ENCODE data around the gene HBP1. TPM values are rescaled to one million over a fixed set of nuclear protein-coding genes. Genes with fewer than 3 reads are reported as not detected.
"Not testable (repeated sequence)": the region's sequence is repeated elsewhere in the genome, so short reads cannot be mapped to it uniquely, and the experiment has no call there.

HBP1 gene
- total RNA-seq, 1 experiment from 2014 or later, result 21.8 TPM

DNA sequence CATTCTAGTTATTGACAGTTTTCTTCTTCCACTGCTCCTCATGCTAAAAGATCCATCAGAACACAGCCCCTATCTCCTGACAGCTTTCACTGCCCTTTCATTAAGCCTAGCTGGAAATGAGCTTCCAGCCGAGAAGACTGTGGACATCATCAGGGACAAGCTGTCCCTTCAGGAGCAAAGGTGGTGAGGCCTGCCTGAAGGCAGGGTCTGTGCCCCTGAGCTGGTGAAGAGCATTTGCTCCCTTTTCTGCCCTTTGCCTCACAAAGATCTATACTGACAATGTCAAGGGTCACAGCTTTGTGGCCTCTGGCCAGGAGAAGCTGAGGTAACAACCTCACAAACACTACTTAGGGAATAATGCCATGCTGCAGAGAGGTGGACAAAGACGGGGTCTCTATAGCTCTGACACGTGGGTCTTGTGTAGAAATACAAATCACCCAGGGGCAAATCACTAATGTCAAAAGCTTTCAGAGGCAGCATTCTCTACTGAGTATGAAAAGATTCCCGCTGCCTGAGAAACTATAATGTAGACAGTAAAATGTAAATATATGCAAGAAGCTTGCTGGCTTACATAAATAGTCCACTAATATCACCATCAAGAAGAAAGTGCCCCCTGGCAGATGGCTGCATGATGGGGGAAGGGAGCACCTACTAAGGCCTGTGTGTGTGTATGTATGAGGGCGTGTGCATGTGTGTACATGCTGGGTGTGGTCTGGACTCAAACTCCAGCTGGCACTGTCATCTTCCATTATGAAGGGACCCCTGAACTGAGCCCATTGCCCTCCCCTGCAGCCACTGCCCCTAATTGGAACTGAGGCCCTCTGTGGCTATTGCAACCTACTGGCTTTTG, 55.8 kb downstream of the HBP1 start:
- no peak for DNase-seq (ENCODE audit: low spot score)

DNA sequence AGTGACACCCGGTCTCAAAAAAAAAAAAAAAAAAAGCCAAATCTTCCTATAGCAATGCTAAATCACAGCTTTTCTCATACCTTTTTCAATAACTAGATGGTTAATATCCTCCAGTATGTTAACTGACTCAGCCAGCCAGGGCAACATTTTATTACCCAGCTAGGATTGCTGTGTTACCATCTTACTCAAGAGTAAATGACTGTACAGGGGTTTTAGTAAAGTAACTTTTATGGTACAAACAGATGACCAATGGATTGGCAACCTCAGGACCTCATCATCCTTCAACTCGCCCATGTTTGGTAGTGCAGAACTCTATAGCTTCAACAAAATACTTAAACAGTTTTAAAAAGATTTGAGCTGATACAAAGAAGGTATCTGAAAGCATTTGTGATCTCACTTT, 59.5 kb downstream of the HBP1 start:
- no peak for DNase-seq (ENCODE audit: low spot score)

DNA sequence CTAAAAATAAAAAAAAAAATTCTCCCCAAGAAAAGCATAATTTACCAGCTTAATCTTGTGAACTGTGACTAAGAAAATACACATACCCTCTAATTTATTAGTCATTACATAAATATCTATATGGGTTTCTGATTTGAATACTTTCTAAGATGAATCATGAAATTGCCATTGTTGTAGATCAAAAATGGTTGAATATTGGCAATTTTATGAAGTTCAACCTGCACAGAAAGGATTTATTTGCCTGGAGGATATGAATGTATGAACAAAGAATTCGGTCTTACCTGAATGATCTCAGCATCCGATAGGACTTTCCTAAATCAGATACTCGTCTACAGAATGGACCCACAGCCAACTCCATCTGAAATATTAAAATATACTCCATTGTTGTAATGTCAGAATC, 61.5 kb downstream of the HBP1 start:
- DNase-seq (ENCODE audit: low spot score), result no peak

DNA sequence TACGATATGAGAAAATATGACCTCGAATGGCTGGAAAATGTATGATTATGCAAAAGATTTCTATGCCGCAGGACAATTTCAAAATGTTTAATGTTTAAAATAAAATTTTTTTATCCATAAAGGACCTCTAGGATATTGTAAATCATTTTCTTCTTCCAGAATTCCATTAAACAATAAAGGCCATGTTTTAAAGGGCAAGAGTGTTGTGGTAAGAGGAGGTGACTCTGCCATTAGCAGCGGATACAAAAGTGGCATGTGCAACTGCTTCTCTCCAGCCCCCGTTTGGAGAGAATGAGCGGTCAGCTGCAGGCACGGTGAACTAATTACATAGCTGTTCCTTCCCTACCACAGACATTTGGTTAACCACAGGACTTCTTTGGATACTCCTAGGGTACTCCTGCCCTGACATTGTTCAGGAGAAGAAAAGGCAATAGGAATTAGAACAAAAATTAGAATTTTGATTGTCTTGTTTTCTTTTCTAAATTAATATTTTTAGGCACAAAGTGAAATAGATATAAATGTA, 63.8 kb downstream of the HBP1 start:
- no peak for DNase-seq (ENCODE audit: low spot score)

DNA sequence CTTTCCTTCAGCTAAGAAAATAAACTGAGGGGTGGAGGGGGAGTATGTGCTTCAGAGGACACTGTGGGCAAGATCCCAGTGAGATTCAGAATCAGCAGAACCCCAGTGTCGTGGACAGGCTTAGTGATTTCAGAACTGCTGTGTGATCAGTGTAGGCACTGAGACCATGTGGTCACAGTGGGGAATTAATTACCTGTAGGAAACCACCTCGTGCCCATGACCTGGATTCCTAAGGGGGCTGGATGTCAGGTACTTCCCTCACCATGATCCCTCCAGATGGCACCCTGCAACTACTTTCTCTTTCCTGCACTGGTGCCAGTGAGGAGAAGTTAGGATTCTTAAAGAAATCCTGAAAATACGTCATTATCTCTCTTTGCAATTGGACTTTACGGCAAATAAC, 64.4 kb downstream of the HBP1 start:
- DNase-seq (ENCODE audit: low spot score), result no peak

DNA sequence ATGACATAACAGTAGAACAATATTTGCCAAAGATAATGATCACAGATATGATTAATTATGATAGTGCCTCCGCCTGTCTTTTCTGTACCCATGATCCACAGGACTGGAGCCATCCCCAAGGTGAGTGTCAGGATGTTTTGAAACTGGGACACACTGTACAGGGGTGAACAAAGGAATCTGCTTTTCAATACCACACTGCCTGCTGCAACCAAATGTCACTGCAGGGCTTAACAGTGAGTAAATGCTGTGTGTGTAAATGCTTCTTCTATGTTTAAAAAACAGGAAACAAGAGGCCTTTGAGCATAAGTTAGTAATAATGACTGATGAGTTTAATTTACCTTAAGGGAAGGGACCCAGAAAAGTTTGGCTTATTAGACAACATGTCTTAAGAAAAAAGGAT, 65.2 kb downstream of the HBP1 start:
- no peak for DNase-seq (ENCODE audit: low spot score)

DNA sequence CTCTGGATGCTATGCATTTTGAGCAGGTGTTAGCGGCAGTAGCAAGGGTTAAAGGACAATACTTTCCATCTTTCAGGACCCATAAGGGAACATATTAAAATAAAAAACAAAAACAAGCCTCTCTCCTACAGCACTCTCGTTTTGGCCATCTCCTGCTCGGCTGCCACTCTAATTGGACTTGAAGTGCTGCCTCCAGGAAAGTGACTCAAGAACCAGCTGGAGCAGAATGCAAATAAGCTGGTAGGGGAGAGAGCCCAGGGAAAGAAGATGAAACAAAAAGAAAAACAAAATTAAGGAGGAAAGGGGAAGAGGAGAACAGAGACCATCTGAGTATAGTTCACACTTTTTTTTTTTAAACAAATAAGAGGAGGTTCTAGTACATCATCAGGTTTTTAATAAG, 65.6 kb downstream of the HBP1 start:
- no peak for DNase-seq (ENCODE audit: low spot score)

DNA sequence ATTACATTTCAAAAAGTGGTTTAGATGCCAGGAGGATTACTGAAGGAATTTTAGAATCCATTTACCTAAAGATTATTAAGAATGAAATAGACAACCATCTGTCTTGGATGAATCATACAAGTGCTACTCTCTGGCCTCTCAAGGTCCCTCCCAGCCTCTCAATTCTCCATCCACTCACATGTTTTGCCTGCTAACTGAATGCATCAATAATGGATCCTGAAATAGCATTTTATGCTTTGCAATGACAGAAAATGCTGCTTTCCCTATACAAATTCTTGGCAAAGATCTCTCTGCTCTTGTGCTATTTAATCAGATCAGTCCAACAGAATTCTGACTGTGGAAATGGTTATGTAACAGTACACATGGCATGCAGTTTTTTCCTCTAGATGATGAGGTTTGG, 68.1 kb downstream of the HBP1 start:
- DNase-seq (ENCODE audit: low spot score), result no peak

DNA sequence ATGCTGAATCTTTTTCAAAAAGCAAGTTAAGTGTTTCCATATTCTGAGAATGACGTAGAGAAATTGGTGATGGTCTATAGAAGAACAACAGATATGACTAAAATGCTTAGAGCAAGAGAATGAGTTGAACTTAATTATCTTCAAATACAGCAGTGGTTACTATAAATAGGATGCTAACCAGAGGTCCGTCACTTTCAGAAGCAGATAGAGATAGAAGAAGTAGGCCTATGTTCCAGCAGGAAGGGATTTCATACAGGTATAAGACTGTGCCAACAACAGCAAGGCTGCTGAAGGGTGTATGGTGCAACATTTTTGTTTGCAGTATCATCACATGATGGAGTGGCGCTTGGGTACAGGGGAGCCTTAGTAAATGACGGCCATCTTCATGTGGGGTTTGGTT, 68.6 kb downstream of the HBP1 start:
- DNase-seq (ENCODE audit: low spot score), result no peak

DNA sequence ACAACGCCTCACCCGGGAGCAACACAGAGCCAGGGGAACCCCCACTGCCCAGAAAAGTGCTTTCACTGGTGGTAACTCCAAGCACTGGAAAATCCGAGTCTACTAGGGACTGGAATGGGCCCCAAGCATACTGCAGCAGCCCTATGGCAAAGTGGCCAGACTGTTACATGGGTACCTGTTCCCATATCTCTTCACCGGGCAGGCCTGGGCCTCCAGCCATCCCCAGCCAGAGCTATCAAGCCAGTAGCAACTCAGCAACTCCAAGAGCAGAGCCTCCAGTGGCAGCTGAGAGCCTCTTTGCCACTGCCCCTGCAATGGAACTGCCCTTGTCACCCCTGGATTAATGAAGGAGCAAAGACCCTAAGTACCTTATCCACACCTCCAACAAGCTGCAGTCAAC, 73.5 kb downstream of the HBP1 start:
- no peak for DNase-seq (ENCODE audit: low spot score)

DNA sequence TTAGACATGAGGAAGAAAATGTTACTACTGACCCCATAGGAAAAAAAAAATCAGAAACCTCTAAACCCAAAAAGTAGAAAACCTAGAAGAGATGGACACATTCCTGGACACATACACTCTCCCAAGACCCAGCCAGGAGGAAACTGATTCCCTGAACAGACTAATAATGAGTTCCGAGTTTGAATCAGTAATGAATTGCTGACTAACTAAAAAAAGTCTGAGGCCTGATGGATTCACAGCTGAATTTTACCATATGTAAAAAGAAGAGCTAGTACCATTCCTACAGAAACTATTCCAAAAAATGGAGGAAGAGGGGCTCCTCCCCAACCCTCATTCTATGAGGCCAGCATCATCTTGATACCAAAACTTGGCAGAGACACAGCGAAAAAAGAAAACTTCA, 75.8 kb downstream of the HBP1 start:
- no peak for DNase-seq (ENCODE audit: low spot score)

DNA sequence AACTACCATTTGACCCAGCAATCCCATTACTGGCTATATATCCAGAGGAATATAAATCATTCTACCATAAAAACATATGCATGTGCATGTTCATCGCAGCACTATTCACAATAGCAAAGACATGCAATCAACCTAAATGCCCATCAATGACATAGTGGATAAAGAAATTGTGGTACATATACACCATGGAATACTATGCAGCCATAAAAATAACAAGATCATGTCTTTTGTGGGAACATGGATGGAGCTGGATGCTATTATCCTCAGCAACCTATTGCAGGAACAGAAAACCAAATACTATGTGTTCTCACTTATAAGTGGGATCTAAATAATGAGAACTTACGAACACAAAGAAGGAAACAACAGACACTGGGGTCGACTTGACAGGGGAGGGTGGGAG, 78.0 kb downstream of the HBP1 start:
- not testable (repeated sequence) for DNase-seq (ENCODE audit: low spot score)

DNA sequence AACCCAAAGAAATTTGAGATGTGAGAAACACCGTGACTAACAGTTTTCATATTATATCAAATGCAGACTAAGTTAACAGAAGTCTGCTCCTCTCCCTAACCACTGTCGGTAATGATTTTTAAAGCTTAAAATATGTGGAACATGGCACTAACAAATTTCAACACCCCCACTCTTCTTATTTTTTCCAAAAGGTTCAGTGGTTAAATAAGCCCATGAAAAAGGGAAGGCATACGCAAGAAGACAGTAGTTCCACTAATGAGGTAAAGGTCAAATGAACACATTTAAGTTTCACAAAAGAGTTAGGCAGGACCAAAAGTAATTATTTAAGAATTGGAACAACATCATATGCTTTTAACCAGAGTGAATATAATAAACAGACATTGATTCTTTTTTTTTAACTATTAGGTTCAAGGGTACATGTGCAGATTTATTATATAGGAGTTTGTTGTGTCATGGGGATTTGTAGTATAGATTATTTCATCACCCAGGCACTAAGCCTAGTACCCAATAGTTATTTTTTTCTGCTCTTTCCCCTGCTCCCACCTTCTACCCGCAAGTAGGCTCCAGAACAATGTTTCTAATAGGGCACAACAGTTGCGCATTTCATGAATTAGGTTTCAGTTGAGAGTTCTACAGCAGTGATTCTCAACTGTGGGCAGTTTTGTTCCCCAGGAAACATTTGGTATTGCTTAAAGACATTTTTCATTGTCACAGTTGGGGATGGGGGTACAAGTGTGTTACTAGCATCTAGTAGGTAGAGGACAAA, 79.9 kb downstream of the HBP1 start:
- DNase-seq (ENCODE audit: low spot score), result no peak

DNA sequence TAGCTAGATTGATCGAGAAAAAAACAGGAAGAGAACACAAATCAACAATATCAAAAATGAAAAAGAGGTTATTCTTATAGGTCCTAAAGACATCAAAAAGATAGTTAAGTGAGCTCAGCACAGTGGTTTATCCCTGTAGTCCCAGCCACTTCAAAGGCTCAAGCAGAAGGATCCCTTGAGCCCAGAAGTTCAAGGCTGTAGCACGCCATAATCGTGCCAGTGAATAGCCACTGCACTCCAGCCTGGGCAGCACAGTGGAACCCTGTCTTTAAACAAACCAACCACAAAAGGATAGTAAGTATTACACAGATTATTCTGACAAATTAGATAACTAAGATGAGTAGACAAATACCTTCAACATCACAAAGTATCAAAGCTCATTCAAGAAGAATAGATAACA, 83.2 kb downstream of the HBP1 start:
- DNase-seq (ENCODE audit: low spot score), result no peak

Other genes with a start within 250 kb of the HBP1 start
- gene PRKAR2B, start 124.3 kb upstream of the HBP1 start, total RNA-seq (2014; rRNA removed; shearing (Covaris generic)), result not detected in 2 replicates